Thymus (tissue), 11 donors: ENCODE data around the gene AGRN. TPM values are rescaled to one million over a fixed set of nuclear protein-coding genes. Genes with fewer than 3 reads are reported as not detected.

Experiments used
- DNase-seq, 9 donors: peaks; one replicate each; pipeline ENCODE4 v3.0.0-alpha.2; 2013; ENCODE audit warnings: low spot score in 9 of 9, low read depth in 6 of 9, missing footprints in 1 of 9
- H3K27ac ChIP-seq, 2 donors: one replicate each; pipeline ENCODE4 v1.5.1; 2013; ENCODE audit warnings: control low read depth in 1 of 2, low read depth in 1 of 2, low read length in 1 of 2, mild to moderate bottlenecking in 1 of 2, moderate library complexity in 1 of 2
- H3K27me3 ChIP-seq, 2 donors: one replicate each; pipeline ENCODE4 v1.5.1; 2013; ENCODE audit warnings: low read length in 1 of 2; ENCODE audit not compliant: control insufficient read depth in 2 of 2, insufficient read depth in 1 of 2
- H3K36me3 ChIP-seq, 2 donors: one replicate each; pipeline ENCODE4 v1.5.1; 2013; ENCODE audit warnings: low read length in 1 of 2, mild to moderate bottlenecking in 1 of 2, moderate library complexity in 1 of 2; ENCODE audit not compliant: control insufficient read depth in 2 of 2, insufficient read depth in 2 of 2
- H3K4me1 ChIP-seq, 2 donors: one replicate each; pipeline ENCODE4 v1.5.1; 2013; ENCODE audit warnings: low read length in 2 of 2; ENCODE audit not compliant: control insufficient read depth in 2 of 2, insufficient read depth in 2 of 2
- H3K4me3 ChIP-seq, 2 donors: one replicate each; pipeline ENCODE4 v1.5.1; 2013; ENCODE audit warnings: low read length in 2 of 2, control low read depth in 1 of 2, mild to moderate bottlenecking in 1 of 2
- H3K9me3 ChIP-seq, 2 donors: one replicate each; pipeline ENCODE4 v1.5.1; 2013; ENCODE audit warnings: low read length in 1 of 2, mild to moderate bottlenecking in 1 of 2; ENCODE audit not compliant: control insufficient read depth in 2 of 2, insufficient read depth in 1 of 2
- WGBS: extraction: QIAGEN DNeasy Blood & Tissue Kit; methylation state at CpG from one replicate; pipeline ENCODE4 v1.1.7; 2013; 5-methylcytosine and 5-hydroxymethylcytosine counted together
- polyA plus RNA-seq: library from polyadenylated mRNA; stranded (reverse); fragments of 200-250 nt; gene quantifications from one replicate; pipeline ENCODE4 v1.2.3, GENCODE V29; 2013
- total RNA-seq: library from RNA; stranded (reverse); fragments of 120-200 nt; gene quantifications from one replicate; pipeline ENCODE4 v1.2.4, GENCODE V29; 2013
- donor health status: healthy.

AGRN gene
- total and polyA plus RNA-seq, 2 donors, result 6.2 to 19.2 TPM

GRCh38 chr1:1021920-1022259, 2.0 kb downstream of the AGRN start:
- DNase-seq, result no peak
- Histone ChIP-seq H3K9me3 (peaks cover 1 to 7% of the 10 kb centered on the region in 2 donors), H3K4me1 (peaks cover 9 to 23% of the 10 kb centered on the region in 2 donors), H3K36me3 (no peaks in the 10 kb centered on the region), H3K4me3 (no peak overlapping the region), H3K27ac (no peak overlapping the region), H3K27me3 (peaks cover 28 to 57% of the 10 kb centered on the region in 2 donors)
- WGBS, result 93% methylated on average over 10 of the region's 10 CpGs

- no peak overlapping the region for H3K4me3 ChIP-seq
- 82% methylated on average over 27 of the region's 27 CpGs for WGBS
- peaks cover 28 to 58% of the 10 kb centered on the region in 2 donors for H3K27me3 ChIP-seq
- H3K36me3 ChIP-seq, result no peaks in the 10 kb centered on the region
- no peak for DNase-seq
- H3K4me1 ChIP-seq, result peaks cover 9 to 23% of the 10 kb centered on the region in 2 donors
- peaks cover 1 to 7% of the 10 kb centered on the region in 2 donors for H3K9me3 ChIP-seq
- no peak overlapping the region for H3K27ac ChIP-seq
These were observed 2.5 kb downstream of the AGRN start for GRCh38 chr1:1022302-1023009.

GRCh38 chr1:1023700-1024099, 3.8 kb downstream of the AGRN start:
- no peak for DNase-seq
- H3K9me3 ChIP-seq, result peaks cover 1 to 7% of the 10 kb centered on the region in 2 donors
- WGBS, result 80% methylated on average over 13 of the region's 13 CpGs
- H3K27ac ChIP-seq, result no peak overlapping the region
- peaks cover 9 to 23% of the 10 kb centered on the region in 2 donors for H3K4me1 ChIP-seq
- H3K36me3 ChIP-seq, result no peaks in the 10 kb centered on the region
- H3K27me3 ChIP-seq, result peaks cover 28 to 59% of the 10 kb centered on the region in 2 donors
- H3K4me3 ChIP-seq, result no peak overlapping the region

GRCh38 chr1:1024149-1024770, 4.3 kb downstream of the AGRN start:
- H3K9me3 ChIP-seq, result peaks cover 1 to 3% of the 10 kb centered on the region in 2 donors
- no peak overlapping the region for H3K27ac ChIP-seq
- WGBS, result 97% methylated on average over 9 of the region's 9 CpGs
- peaks cover 28 to 59% of the 10 kb centered on the region in 2 donors for H3K27me3 ChIP-seq
- no peaks in the 10 kb centered on the region for H3K36me3 ChIP-seq
- no peak overlapping the region for H3K4me3 ChIP-seq
- H3K4me1 ChIP-seq, result peaks cover 6 to 18% of the 10 kb centered on the region in 2 donors
- DNase-seq, result no peak

- peaks cover 1 to 3% of the 10 kb centered on the region in 2 donors for H3K9me3 ChIP-seq
- peak overlapping the region; percentile 32 to 68 for H3K27ac ChIP-seq
- H3K27me3 ChIP-seq, result peaks cover 27 to 59% of the 10 kb centered on the region in 2 donors
- no peaks in the 10 kb centered on the region for H3K36me3 ChIP-seq
- no peak overlapping the region for H3K4me3 ChIP-seq
- peaks cover 6 to 18% of the 10 kb centered on the region in 2 donors for H3K4me1 ChIP-seq
- 92% methylated on average over 31 of the region's 31 CpGs for WGBS
- DNase-seq, result no peak
These were observed 5.1 kb downstream of the AGRN start for GRCh38 chr1:1024771-1025699.

- Histone ChIP-seq H3K4me1 (peaks cover 2 to 18% of the 10 kb centered on the region in 2 donors), H3K36me3 (no peaks in the 10 kb centered on the region), H3K27ac (no peak overlapping the region), H3K9me3 (peaks cover 1 to 3% of the 10 kb centered on the region in 2 donors), H3K4me3 (no peak overlapping the region), H3K27me3 (peaks cover 20 to 52% of the 10 kb centered on the region in 2 donors)
- WGBS, result 91% methylated on average over 10 of the region's 10 CpGs
- DNase-seq, result no peak
These were observed 5.8 kb downstream of the AGRN start for GRCh38 chr1:1025730-1026129.

GRCh38 chr1:1026599-1027413, 6.9 kb downstream of the AGRN start:
- DNase-seq, result no peak
- peaks cover 1% of the 10 kb centered on the region in 2 donors for H3K9me3 ChIP-seq
- no peak overlapping the region for H3K4me3 ChIP-seq
- H3K27ac ChIP-seq, result no peak overlapping the region
- no peaks in the 10 kb centered on the region for H3K36me3 ChIP-seq
- peaks cover 11 to 51% of the 10 kb centered on the region in 2 donors for H3K27me3 ChIP-seq
- WGBS, result 64% methylated on average over 21 of the region's 21 CpGs
- peaks cover 0 to 10% of the 10 kb centered on the region in 2 donors for H3K4me1 ChIP-seq

- Histone ChIP-seq H3K36me3 (no peaks in the 10 kb centered on the region), H3K9me3 (peaks cover 0 to 1% of the 10 kb centered on the region in 2 donors), H3K27ac (no peak overlapping the region), H3K27me3 (peaks cover 13 to 51% of the 10 kb centered on the region in 2 donors), H3K4me1 (peaks cover 0 to 11% of the 10 kb centered on the region in 2 donors), H3K4me3 (no peak overlapping the region)
- 90% methylated on average over 17 of the region's 17 CpGs for WGBS
- DNase-seq, result no peak
These were observed 7.9 kb downstream of the AGRN start for GRCh38 chr1:1027791-1028190.
